BJ (cell line): Measurements from ENCODE around the gene EEF2KMT. TPM values are rescaled to one million over a fixed set of nuclear protein-coding genes. Genes with fewer than 3 reads are reported as not detected.
"Not testable (repeated sequence)": the region's sequence is repeated elsewhere in the genome, so short reads cannot be mapped to it uniquely, and the experiment has no call there.

Source experiments
- CTCF ChIA-PET: fragments of 350-600 bp; formaldehyde crosslinking; extraction: SDS; loops from one replicate; lab custom pipeline; 2021; ENCODE audit warnings: antibody characterized with exemption, inconsistent platforms; lab: Yijun Ruan, JAX
- POLR2A ChIA-PET: fragments of 300-600 bp; sonication (Branson Sonifier 250); formaldehyde crosslinking; extraction: SDS; loops from one replicate; lab custom pipeline; 2021; ENCODE audit warnings: antibody characterized with exemption; lab: Charles Lee
- DNase-seq: peaks from one replicate; pipeline ENCODE4 v3.0.0-alpha.2; 2011; ENCODE audit warnings: low read depth
- H3K27me3 ChIP-seq: 2 replicates; pipeline ENCODE4 v1.6.0; 2011; ENCODE audit warnings: low read length; ENCODE audit not compliant: control insufficient read depth, insufficient read depth
- H3K36me3 ChIP-seq: 2 replicates; pipeline ENCODE4 v1.5.1; 2011; ENCODE audit warnings: low read length; ENCODE audit not compliant: control insufficient read depth, insufficient read depth
- H3K4me3 ChIP-seq: 2 replicates; pipeline ENCODE4 v1.5.1; 2011; ENCODE audit warnings: low read depth, mild to moderate bottlenecking, control low read depth, low read length
- polyA plus RNA-seq: library from polyadenylated mRNA; depleted of rRNA; stranded (reverse); fragments of >200 nt; gene quantifications from 2 replicates; pipeline ENCODE4 v1.2.3, GENCODE V29; 2011
- TF ChIP-seq, protein P1 (sequence below): IDR thresholded peaks from 2 replicates; pipeline ENCODE4 v1.5.1; 2011; ENCODE audit warnings: low read depth, mild to moderate bottlenecking, control low read depth, inconsistent platforms, low read length, moderate library complexity; ENCODE audit not compliant: insufficient read depth

The EEF2KMT gene
- polyA plus RNA-seq, 1 experiment, result 8.5 TPM

- Histone ChIP-seq H3K4me3 (no peak overlapping the region), H3K27me3 (peaks cover 1% of the 10 kb centered on the region), H3K36me3 (no peaks in the 10 kb centered on the region)
- DNase-seq, result no peak
- POLR2A ChIA-PET, result no interaction called here
- TF ChIP-seq, protein P1, sequence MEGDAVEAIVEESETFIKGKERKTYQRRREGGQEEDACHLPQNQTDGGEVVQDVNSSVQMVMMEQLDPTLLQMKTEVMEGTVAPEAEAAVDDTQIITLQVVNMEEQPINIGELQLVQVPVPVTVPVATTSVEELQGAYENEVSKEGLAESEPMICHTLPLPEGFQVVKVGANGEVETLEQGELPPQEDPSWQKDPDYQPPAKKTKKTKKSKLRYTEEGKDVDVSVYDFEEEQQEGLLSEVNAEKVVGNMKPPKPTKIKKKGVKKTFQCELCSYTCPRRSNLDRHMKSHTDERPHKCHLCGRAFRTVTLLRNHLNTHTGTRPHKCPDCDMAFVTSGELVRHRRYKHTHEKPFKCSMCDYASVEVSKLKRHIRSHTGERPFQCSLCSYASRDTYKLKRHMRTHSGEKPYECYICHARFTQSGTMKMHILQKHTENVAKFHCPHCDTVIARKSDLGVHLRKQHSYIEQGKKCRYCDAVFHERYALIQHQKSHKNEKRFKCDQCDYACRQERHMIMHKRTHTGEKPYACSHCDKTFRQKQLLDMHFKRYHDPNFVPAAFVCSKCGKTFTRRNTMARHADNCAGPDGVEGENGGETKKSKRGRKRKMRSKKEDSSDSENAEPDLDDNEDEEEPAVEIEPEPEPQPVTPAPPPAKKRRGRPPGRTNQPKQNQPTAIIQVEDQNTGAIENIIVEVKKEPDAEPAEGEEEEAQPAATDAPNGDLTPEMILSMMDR, result no peak
- CTCF ChIA-PET, result no interaction called here
Observed at GRCh38 chr16:5045499-5046115, 52.0 kb downstream of the EEF2KMT start.

GRCh38 chr16:5044581-5044980 is 53.0 kb downstream of the EEF2KMT start:
- H3K36me3 ChIP-seq, POLR2A ChIA-PET, H3K4me3 ChIP-seq, H3K27me3 ChIP-seq, DNase-seq: not testable (repeated sequence)
- CTCF ChIA-PET, result interaction anchor here (0.9 kb wide), 1 partner anchor 14 kb away, joined by 3 read pairs; no protein-coding TSS in a partner anchor

DNA sequence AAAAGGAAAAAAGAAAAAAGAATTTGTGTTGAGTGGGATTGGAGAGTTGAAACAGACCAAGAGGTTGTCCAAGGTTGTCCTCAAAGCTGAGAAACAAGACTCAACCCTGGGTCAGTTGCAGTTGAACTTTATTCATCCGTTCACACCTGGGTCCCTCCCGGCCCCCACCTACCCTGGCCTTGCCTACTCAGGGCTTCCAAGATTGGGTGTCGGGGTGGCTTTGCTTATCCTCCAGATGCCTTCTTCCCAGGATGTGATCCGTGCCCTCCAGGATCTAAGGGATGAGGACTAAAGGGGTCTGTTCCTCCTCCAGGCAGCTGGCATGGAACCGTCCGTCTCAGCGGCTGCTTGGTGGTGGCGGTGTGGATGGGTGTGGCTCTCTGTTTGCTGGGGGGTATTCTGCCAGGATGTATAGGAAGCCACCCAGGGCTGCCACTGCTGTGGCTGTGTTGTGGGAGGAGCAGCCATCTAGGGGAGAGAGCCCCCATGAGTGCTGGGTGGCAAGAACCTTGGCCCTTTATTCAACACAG is 53.5 kb downstream of the EEF2KMT start:
- no peak for DNase-seq
- Histone ChIP-seq H3K36me3 (no peaks in the 10 kb centered on the region), H3K4me3 (no peak overlapping the region), H3K27me3 (peaks cover 1% of the 10 kb centered on the region)
- TF ChIP-seq, protein P1, result no peak
- ChIA-PET CTCF (interaction anchor here (0.9 kb wide), 1 partner anchor 14 kb away, joined by 3 read pairs; no protein-coding TSS in a partner anchor), POLR2A (no interaction called here)

- Histone ChIP-seq H3K4me3 (no peak overlapping the region), H3K36me3 (no peaks in the 10 kb centered on the region), H3K27me3 (peaks cover 1% of the 10 kb centered on the region)
- CTCF ChIA-PET, result interaction anchor here (0.9 to 1.2 kb wide), 2 partner anchors 9 to 10 kb away, joined by 3 to 4 read pairs; no protein-coding TSS in a partner anchor
- POLR2A ChIA-PET, result no interaction called here
- no peak for DNase-seq
- TF ChIP-seq, protein P1, result 0 out of 2 replicates have a peak, but pooled peaks have one; percentile 15
Observed at GRCh38 chr16:5042574-5043171, 54.9 kb downstream of the EEF2KMT start.

DNA sequence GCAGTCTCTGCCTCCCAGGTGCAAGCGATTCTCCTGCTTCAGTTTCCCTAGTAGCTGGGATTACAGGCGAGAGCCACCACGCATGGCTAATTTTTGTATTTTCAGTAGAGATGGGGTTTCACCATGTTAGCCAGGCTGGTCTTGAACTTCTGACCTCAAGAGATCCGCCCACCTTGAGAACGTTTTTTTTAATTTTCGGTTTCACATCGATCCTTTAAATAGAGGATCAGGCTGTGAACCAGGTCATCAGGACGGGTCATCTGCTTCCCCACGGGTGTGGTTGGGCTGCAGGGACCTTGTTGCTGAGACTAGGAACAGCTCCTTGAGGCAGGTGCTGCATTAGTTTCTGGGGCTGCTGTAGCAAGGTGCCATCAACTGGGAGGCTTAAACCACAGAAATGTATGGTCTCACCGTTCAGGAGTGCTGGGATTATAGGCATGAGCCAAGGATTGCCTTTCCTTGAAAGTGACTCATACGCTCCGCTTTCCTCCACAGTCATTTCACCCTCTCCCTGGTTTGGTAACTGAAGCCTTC is 55.9 kb downstream of the EEF2KMT start:
- Histone ChIP-seq H3K4me3 (no peak overlapping the region), H3K36me3 (no peaks in the 10 kb centered on the region), H3K27me3 (no peaks in the 10 kb centered on the region; the same call in none of the 2 replicates)
- TF ChIP-seq, protein P1, result no peak
- ChIA-PET POLR2A (no interaction called here), CTCF (interaction anchor here (0.7 to 1.2 kb wide), 2 partner anchors 9 to 12 kb away, joined by 3 to 4 read pairs; no protein-coding TSS in a partner anchor)
- no peak for DNase-seq
